OCI-M1 (cell line): ENCODE measurements around the gene FHIT.

Experiments used
- DNase-seq: peaks from one replicate; lab custom pipeline; 2025; lab: John Stamatoyannopoulos, UW

The FHIT gene

GRCh38 chr3:60047426-60048200 lies 1203.6 kb downstream of the FHIT start:
- no peak for DNase-seq

GRCh38 chr3:60046210-60046609 lies 1205.0 kb downstream of the FHIT start:
- DNase-seq = no peak

- DNase-seq = no peak
These were observed 1205.6 kb downstream of the FHIT start for GRCh38 chr3:60045686-60046085.

GRCh38 chr3:60036803-60037202 lies 1214.4 kb downstream of the FHIT start:
- no peak for DNase-seq

- DNase-seq = no peak
These were observed 1217.3 kb downstream of the FHIT start for GRCh38 chr3:60033901-60034453.

- DNase-seq = no peak
These were observed 1220.3 kb downstream of the FHIT start for GRCh38 chr3:60030982-60031381.

- no peak for DNase-seq
These were observed 1223.0 kb downstream of the FHIT start for GRCh38 chr3:60028233-60028632.

GRCh38 chr3:60027335-60027734 lies 1223.9 kb downstream of the FHIT start:
- no peak for DNase-seq

GRCh38 chr3:60025096-60026050 lies 1225.9 kb downstream of the FHIT start:
- DNase-seq = no peak

GRCh38 chr3:60024400-60024799 lies 1226.9 kb downstream of the FHIT start:
- DNase-seq = no peak

- DNase-seq = no peak
These were observed 1228.1 kb downstream of the FHIT start for GRCh38 chr3:60023189-60023588.

- DNase-seq = peak; percentile 16
These were observed 1233.6 kb downstream of the FHIT start for GRCh38 chr3:60017631-60018030.

GRCh38 chr3:60015032-60015705 lies 1236.1 kb downstream of the FHIT start:
- DNase-seq = no peak

- no peak for DNase-seq
These were observed 1238.0 kb downstream of the FHIT start for GRCh38 chr3:60013241-60013640.

GRCh38 chr3:60011218-60011617 lies 1240.0 kb downstream of the FHIT start:
- no peak for DNase-seq

- no peak for DNase-seq
These were observed 1240.5 kb downstream of the FHIT start for GRCh38 chr3:60010781-60011180.

GRCh38 chr3:60009931-60010478 lies 1241.2 kb downstream of the FHIT start:
- no peak for DNase-seq

GRCh38 chr3:60001369-60001768 lies 1249.9 kb downstream of the FHIT start:
- DNase-seq = no peak

GRCh38 chr3:60000311-60001105 lies 1250.7 kb downstream of the FHIT start:
- DNase-seq = no peak

- peak; percentile 36 for DNase-seq
These were observed 1253.2 kb downstream of the FHIT start for GRCh38 chr3:59998058-59998457.

- no peak for DNase-seq
These were observed 1253.7 kb downstream of the FHIT start for GRCh38 chr3:59997583-59997982.
